ENCODE results near the gene OR6N1. TPM values are rescaled to one million over a fixed set of nuclear protein-coding genes. Genes with fewer than 3 reads are reported as not detected.

Gene OR6N1
- total RNA-seq, 1 donor from 2014 or later: not detected

GRCh38 chr1:158719664-158720063 lies 52.3 kb downstream of the OR6N1 start:
- Histone ChIP-seq H3K36me3 (ENCODE audit: control insufficient read depth, insufficient read depth, low read length) (no peaks in the 10 kb centered on the region), H3K4me3 (ENCODE audit: low read depth, low read length) (no peak overlapping the region), H3K27me3 (ENCODE audit: control insufficient read depth, insufficient read depth, low read length) (peaks cover 2% of the 10 kb centered on the region)
- no peak for DNase-seq (ENCODE audit: low read depth)
- TF ChIP-seq CTCF (IDR thresholded peaks at IDR 0.05; ENCODE audit: insufficient read depth, low read length, poor library complexity, severe bottlenecking): no peak

GRCh38 chr1:158717344-158717743 lies 54.7 kb downstream of the OR6N1 start:
- Histone ChIP-seq H3K36me3 (ENCODE audit: control insufficient read depth, insufficient read depth, low read length) (no peaks in the 10 kb centered on the region), H3K4me3 (ENCODE audit: low read depth, low read length) (no peak overlapping the region), H3K27me3 (ENCODE audit: control insufficient read depth, insufficient read depth, low read length) (no peaks in the 10 kb centered on the region)
- TF ChIP-seq CTCF (IDR thresholded peaks at IDR 0.05; ENCODE audit: insufficient read depth, low read length, poor library complexity, severe bottlenecking): no peak
- no peak for DNase-seq (ENCODE audit: low read depth)

DNA sequence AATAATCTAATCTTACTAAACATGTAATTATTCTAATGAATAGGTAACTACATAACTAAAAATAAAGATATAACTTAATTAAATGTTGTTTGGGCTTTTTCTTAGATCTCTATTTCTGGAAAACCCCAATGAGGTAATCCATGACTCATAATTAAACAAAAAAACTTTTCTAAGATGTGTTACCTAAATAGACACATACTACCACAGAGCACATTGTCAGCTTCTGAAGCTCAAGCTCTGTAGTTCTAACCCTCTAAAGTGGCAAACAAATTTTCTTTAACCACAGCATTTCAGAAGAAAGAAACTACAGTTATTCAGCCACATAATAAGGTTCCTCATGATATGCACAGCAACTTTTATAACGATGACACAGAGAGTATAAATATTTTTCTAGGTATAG lies 55.7 kb downstream of the OR6N1 start:
- no peaks in the 10 kb centered on the region for H3K27me3 ChIP-seq (ENCODE audit: control insufficient read depth, insufficient read depth, low read length)
- H3K4me3 ChIP-seq (ENCODE audit: low read depth, low read length): no peak overlapping the region
- DNase-seq (ENCODE audit: low read depth): no peak
- H3K36me3 ChIP-seq (ENCODE audit: control insufficient read depth, insufficient read depth, low read length): no peaks in the 10 kb centered on the region
- TF ChIP-seq CTCF (IDR thresholded peaks at IDR 0.05; ENCODE audit: insufficient read depth, low read length, poor library complexity, severe bottlenecking): no peak

DNA sequence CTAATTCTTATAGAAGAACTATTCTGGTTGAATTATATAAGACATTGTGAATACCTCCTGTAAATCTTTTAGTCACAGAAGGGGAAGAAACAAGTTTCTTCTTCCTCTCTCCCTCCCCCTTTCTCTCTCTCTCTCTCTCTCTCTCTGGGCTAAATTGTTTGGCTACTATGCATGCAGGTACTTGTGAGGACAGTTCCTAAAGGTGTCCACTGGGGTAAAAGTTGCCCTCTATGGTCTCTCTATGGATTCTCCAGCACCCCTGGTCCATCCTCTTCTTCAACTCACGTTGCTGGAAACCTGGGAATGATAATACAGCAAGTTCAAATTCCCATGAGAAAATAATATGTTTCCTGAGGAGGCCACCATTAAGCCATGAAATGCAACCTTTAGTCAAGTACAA lies 57.2 kb downstream of the OR6N1 start:
- no peak for DNase-seq (ENCODE audit: low read depth)
- no peak for TF ChIP-seq CTCF (IDR thresholded peaks at IDR 0.05; ENCODE audit: insufficient read depth, low read length, poor library complexity, severe bottlenecking)
- H3K4me3 ChIP-seq (ENCODE audit: low read depth, low read length): no peak overlapping the region
- H3K27me3 ChIP-seq (ENCODE audit: control insufficient read depth, insufficient read depth, low read length): no peaks in the 10 kb centered on the region
- H3K36me3 ChIP-seq (ENCODE audit: control insufficient read depth, insufficient read depth, low read length): no peaks in the 10 kb centered on the region

Other genes starting within 250 kb of the OR6N1 start
- gene OR6Y1, start 217.8 kb downstream of the OR6N1 start, total RNA-seq: not detected in 2 replicates
- not detected in 2 replicates for gene OR6P1, start 201.6 kb downstream of the OR6N1 start, total RNA-seq
- gene OR10X1, start 192.3 kb downstream of the OR6N1 start, total RNA-seq: not detected in 2 replicates
- gene OR10Z1, start 166.9 kb downstream of the OR6N1 start, total RNA-seq: not detected in 2 replicates
- gene SPTA1, start 85.5 kb downstream of the OR6N1 start, total RNA-seq: not detected in 2 replicates
- not detected in 2 replicates for gene OR6K2, start 71.5 kb downstream of the OR6N1 start, total RNA-seq
- gene OR6K3, start 51.5 kb downstream of the OR6N1 start, total RNA-seq: not detected in 2 replicates
- gene OR6K6, start 17.5 kb downstream of the OR6N1 start, total RNA-seq: not detected in 2 replicates
- gene OR6N2, start 9.0 kb upstream of the OR6N1 start, total RNA-seq: not detected in 2 replicates
- not detected in 2 replicates for gene MNDA, start 59.2 kb upstream of the OR6N1 start, total RNA-seq
- gene PYHIN1, start 159.4 kb upstream of the OR6N1 start, total RNA-seq: not detected in 2 replicates
- 27.2 and 34.3 TPM in 2 replicates for gene IFI16, start 237.7 kb upstream of the OR6N1 start, total RNA-seq